ENCODE data around the gene RCN2.

RCN2 gene

GRCh38 chr15:76976572-76977270 is 45.2 kb downstream of the RCN2 start:
- DNase-seq, result no peak

- DNase-seq, result no peak
Observed at GRCh38 chr15:76978522-76979330, 47.2 kb downstream of the RCN2 start.

GRCh38 chr15:76979331-76979925 is 47.9 kb downstream of the RCN2 start:
- DNase-seq, result no peak

GRCh38 chr15:76979996-76980520 is 48.5 kb downstream of the RCN2 start:
- no peak for DNase-seq

GRCh38 chr15:76982356-76982755 is 50.8 kb downstream of the RCN2 start:
- no peak for DNase-seq

DNA sequence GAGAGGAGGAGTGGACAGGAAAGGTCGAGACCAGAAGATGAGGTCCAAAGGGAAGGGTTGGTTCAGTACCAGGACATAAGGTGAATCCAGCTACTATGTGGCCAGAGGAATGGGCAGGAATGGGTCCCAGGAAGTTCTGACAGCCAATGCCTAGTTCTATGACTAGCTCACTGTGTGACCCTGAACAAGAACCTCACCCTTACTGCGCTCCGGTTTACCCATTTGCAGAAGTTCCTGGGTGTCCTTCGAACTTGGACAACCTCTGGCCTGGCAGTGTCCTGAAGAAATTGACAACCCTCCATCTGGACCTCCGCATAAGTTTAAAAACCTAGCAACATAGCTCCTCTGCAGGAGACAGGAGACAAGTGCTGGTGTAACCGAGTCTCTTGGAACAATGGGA is 51.2 kb downstream of the RCN2 start:
- DNase-seq, result no peak

DNA sequence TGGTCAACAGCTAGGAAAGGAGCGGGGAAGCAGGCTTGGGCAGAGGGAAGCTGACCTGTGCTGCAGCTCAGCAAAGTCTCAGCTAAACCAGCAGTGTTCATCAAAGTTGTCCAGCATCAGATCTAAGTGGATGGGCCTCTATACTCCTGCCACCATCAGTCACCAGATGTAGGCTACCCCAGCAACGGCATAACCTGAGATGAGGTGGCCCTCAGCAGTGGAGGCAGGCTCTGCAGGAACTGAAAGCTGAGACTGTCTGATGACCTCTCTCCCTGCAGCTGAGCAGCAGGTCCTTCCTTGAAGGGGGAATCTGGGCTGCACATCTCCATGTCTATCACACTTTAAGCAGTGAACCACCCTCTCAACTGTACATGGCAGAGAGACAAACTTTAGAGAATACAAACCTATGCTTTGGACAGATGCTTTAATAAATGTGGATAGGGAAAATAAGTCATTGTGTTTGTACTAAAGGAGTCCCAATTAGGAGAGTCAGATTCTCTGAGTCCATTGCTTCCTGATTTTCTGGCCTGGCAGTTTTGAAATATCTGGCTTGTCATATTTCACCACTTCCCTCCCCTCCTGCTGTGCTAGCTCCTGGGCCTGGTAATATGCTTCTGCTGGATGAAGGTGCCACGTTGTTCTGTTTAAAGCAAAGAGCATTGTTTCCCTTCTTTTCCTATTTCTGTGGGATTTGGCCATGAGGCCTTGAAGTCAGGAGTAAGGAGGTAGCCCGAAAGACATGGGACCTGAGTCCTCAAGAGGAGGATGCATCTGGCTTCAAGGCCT is 52.2 kb downstream of the RCN2 start:
- no peak for DNase-seq

DNA sequence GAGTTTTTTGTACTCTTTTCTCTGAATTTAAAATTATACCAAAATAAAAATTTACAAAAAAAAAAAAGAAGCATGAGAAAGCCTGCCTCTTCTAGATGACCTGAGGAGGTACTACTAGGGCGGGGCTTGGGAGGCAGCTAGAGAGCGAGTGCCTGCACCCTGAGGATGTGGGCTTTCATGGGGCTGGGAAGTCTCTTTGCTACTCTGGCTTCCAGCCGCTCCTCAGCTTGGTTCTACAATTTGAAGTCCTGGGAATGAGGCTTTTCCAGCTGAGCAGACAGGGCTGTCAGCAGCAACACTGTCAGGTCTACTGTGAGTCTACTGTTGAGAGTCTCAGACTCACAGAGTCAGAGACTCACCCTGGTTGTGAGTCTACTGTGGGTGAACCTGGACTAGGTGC is 55.2 kb downstream of the RCN2 start:
- DNase-seq, result no peak

GRCh38 chr15:76987276-76987675 is 55.7 kb downstream of the RCN2 start:
- DNase-seq, result no peak

GRCh38 chr15:76987896-76988860 is 56.6 kb downstream of the RCN2 start:
- DNase-seq, result no peak

DNA sequence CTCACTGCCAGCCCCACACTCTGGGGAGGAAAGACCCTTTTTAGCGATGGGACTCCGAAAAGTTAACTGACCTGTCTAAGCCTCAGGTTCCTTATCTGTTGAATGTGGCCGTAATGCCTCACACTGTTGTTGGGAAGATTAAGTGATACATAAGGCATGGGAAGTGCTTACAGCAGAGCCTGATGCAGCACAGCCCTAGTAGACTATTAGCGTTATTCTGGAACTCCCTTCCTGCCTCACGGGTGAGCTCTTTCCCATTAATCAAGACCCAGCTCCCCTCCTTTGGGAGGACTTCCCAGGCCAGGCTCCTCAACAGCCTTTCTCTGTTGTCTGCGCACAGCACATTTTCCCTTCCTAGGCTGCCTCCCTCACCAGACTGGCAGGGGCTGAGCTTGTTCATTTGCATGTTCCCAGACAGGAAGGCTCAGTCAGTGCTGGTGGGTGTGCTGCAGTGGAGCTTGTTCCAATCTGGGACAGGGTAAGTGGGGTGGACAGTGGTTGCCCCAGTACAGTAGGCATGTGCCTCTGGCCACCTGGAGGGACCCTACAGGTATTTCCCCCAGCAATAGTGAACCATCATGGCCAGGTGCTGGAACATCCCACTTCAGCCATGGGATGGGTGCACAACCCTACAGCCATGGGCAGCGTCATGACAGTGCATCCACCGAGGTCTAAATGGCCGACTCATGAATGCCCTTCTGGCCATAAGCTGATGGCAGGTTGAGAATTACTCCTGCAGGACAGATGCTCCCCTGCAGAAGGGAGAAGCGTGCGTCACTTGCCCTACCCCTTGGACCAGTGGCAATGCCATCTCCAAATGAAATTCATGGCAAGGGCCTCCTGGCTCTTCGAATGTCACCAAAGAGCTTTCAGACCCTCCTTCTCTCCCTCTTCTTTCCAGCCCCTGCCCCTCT is 57.6 kb downstream of the RCN2 start:
- DNase-seq, result no peak

GRCh38 chr15:76991048-76991447 is 59.5 kb downstream of the RCN2 start:
- DNase-seq, result no peak

GRCh38 chr15:76991741-76992645 is 60.4 kb downstream of the RCN2 start:
- DNase-seq, result no peak

DNA sequence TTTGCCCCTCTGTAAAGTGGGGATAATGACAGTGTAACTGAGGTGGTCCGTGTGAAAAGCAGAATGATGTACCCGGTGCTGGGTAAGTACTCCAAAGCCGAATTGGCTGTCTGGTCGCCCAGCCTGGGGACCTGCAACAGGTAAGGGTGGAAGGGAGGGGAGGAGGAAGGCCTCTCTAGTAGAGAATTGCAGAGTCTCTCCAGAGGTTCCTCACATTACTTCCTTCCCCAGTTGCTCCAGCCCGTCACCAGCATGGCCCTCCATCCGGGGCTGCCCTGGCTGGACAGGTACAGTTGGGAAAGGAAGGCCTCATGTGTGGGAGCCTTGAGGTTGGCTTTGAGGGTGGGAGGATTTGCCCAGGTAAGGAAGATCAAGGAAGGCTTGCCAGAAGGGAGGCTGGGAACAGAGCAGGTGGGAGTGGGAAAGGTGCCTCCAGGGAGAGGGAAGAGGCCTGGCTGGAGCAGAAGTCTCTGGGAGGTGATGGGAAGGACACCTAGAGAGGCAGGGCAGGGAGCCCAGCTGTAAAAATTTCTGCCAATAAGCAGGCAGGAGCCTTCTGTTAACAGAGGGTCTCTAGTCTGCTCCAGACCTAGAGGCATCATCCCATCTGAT is 61.7 kb downstream of the RCN2 start:
- no peak for DNase-seq

DNA sequence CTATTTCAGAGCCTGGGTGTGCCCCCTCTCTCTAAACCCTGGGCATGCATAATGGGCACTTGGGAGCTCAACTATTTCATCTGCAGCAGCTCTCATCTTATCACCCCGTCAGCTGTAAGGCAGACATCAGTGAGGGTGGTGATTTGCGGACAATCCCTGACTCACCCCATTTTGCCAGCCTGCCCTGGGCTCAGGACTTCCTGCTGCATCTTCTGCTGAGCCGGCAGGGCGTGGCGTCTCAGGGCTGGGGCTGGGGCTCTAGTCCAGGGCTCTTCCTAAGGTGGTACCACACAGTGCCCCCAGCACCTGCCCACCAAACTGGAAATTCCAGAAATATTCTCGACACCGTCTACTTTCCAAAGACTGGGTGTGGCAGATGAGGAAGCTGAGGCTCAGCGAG is 62.5 kb downstream of the RCN2 start:
- no peak for DNase-seq

DNA sequence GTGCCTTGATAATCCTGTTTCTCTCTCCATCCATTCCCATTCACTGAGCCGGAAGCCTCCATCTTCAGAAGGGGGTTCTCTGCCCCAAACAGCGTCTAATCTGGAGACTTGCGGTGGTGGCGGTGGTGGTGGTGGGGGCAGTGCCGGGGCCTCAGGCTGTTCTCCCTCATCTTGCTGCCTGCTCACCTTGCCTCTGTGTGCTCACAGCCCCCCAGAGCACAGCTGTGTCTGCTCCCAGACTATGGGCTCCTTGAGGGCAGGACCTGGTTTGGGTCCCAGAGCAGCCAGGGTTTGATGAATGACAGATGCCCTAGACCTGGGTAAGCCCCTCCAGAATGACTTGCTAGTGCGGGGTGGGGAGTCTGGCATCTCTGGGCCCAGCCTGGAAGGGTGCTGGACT is 62.9 kb downstream of the RCN2 start:
- DNase-seq, result no peak

DNA sequence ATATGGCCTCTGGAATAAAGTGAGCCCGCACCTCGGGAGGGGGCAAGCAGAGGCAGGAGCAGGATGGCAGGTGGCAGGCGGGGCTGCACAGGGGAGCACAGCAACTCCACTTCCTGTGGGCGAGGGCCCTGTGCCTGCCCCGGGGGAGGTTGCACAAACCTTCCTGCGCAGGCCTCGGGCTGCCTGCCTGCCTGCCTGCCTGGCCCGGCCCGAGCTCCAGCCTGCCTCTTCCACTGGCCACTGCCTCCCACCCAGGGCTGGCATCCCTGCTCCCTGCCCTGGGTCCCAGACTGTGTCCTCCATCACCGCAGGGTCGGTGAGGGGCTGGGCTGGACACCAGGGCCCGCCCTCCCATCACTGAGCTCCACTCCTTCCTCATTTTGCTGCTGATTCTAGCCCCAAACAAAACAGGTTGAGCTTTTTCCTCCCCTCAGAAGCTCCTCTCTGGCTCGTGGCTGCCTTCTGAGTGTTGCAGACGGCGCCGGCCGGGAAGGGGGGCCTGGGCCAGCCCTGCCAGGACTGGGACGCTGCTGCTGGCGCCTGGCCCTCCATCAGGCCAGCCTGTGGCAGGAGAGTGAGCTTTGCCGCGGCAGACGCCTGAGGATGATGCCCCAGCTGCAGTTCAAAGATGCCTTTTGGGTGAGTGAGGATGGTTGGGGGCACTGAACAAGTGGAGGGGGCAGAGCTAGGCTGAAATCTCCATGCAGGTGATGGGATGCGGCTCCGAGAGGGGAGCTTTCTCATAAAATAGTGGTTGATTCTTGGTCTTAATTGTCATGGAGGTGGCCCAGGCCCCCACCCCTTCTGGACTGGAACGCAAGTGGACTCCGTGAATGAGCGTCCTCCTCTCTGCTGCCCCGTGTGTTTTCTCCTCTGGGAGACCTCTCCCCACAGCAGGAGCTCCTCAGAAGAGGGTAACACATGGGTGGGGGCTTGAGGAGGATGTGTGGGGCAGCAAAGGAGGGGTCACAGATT is 63.7 kb downstream of the RCN2 start, which contains the start of gene PSTPIP1:
PSTPIP1 (plus strand) TSS at position 156 of the 975 bp plus-strand sequence; CDS start at position 604, 448 bp downstream.
- DNase-seq, result no peak

DNA sequence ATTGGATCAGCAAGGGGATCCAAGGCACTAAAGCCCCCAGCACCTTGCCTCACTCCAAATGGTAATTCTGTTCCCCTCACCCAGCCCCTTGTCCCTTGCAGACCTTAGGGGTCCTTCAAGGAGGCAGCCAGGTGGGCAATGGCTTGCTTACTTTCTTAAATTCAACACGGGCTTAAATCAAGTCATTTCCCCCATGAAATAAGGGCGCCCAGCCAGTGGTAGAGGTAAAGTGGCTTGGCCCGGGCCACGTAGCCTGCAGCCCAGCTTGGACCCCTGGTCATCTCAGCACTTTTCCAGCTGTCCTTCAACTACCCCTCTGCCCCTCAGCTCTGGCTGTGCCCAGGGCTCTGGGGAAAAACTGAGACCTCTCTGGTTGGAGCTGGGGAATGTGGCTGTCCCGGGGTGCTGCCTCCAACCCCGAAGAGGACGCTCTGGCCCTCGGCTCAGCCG is 64.6 kb downstream of the RCN2 start:
- DNase-seq, result no peak
